ENCODE measurements around the gene CALHM6.

GRCh38 chr6:116465246-116465645 is 4.1 kb downstream of the CALHM6 start:
- TF ChIP-seq GATA2 (IDR thresholded peaks at IDR 0.05; ENCODE audit: low read depth, low read length) (no peak), GATA3 (IDR thresholded peaks at IDR 0.05; ENCODE audit: low read depth, low read length) (no peak)

Measured in SH-SY5Y (cell line).